Measurements from ENCODE around the gene RIPPLY2. TPM values are rescaled to one million over a fixed set of nuclear protein-coding genes. Genes with fewer than 3 reads are reported as not detected.

RIPPLY2 gene
- total and polyA plus RNA-seq, 4 donors = not detected

DNA sequence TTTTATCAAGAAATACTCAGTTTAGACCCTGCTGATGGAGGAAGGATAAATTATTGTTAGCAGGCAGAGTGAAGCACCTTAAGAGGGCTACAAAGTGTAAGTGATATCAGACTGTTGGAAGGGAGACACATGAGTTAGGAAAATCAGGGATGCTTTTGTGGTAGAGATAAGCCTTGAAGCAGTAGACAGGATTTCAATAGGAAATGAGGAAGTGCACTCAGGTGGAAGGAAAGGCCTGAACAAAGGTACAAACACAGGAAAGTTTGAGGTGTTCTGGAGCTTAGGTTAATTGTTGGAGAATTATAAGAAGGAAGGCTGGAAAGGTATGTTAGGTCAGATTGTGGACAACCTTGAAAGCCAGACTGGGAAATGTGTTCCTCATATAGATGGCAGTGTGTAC is 13.9 kb downstream of the RIPPLY2 start (continued):
- TF ChIP-seq HNF4G (IDR thresholded peaks at IDR 0.05) (no peak), JUND (IDR thresholded peaks at IDR 0.05) (no peak), RXRA (IDR thresholded peaks at IDR 0.05) (no peak), EGR1 (IDR thresholded peaks at IDR 0.05; ENCODE audit: low read depth in 2 of 2) (no peak), HNF4A (conservative IDR thresholded peaks at IDR 0.05) (no peak), YY1 (IDR thresholded peaks at IDR 0.05) (no peak)

DNA sequence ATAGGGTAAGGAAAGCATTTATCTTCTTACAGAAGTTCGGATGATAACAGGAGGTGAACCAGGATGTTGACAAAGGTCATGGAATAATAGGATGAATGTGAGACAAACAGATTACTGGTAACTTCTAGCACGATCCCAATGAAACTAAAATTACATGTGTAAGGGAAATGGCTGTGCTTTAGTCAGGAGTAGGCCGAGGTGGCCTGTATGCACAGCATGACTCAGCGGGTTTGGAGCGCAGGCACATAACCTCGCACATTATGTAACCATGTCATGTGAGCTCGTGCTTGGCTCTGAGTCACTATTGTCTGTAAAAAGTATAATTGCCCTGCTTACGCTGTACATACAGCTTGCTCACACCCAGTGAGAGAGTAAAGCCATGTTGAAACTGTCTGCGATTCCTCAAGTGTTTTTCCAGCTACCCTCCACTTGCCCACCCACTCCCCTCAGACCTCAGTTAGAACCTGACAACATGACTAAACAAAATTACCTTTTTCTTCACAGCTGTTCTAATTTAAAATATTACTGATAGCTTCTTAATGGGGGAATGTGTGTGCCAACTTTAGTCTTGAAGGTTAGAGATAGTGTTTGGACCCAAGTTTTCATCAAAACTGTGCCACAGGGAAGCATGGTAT is 14.5 kb downstream of the RIPPLY2 start:
- no peak overlapping the region for H3K27ac ChIP-seq (ENCODE audit: low read depth in 1 of 2, low read length in 2 of 2)
- no peak overlapping the region for H3K9ac ChIP-seq (ENCODE audit: low read depth in 1 of 2, low read length in 2 of 2)
- DNase-seq (ENCODE audit: low spot score) = no peak
- no peaks in the 10 kb centered on the region for H3K9me3 ChIP-seq (ENCODE audit: control insufficient read depth in 4 of 4, low read length in 3 of 4)
- no peaks in the 10 kb centered on the region for H3K27me3 ChIP-seq (ENCODE audit: control insufficient read depth in 4 of 4, insufficient read depth in 4 of 4, low read length in 3 of 4)
- no peaks in the 10 kb centered on the region for H3K4me1 ChIP-seq (ENCODE audit: control insufficient read depth in 4 of 4, insufficient read depth in 4 of 4, low read length in 3 of 4)
- WGBS = 89% methylated on average over 9 of the region's 9 CpGs
- TF ChIP-seq, protein P1, sequence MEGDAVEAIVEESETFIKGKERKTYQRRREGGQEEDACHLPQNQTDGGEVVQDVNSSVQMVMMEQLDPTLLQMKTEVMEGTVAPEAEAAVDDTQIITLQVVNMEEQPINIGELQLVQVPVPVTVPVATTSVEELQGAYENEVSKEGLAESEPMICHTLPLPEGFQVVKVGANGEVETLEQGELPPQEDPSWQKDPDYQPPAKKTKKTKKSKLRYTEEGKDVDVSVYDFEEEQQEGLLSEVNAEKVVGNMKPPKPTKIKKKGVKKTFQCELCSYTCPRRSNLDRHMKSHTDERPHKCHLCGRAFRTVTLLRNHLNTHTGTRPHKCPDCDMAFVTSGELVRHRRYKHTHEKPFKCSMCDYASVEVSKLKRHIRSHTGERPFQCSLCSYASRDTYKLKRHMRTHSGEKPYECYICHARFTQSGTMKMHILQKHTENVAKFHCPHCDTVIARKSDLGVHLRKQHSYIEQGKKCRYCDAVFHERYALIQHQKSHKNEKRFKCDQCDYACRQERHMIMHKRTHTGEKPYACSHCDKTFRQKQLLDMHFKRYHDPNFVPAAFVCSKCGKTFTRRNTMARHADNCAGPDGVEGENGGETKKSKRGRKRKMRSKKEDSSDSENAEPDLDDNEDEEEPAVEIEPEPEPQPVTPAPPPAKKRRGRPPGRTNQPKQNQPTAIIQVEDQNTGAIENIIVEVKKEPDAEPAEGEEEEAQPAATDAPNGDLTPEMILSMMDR (IDR thresholded peaks at IDR 0.05; ENCODE audit: low read depth, low read length, missing input control) = no peak
- TF ChIP-seq TAF1 (conservative IDR thresholded peaks at IDR 0.05) = no peak
- TF ChIP-seq RXRA (IDR thresholded peaks at IDR 0.05) = no peak
- no peak for TF ChIP-seq REST (IDR thresholded peaks at IDR 0.05)
- TF ChIP-seq HNF4G (IDR thresholded peaks at IDR 0.05) = no peak
- TF ChIP-seq ZBTB33 (IDR thresholded peaks at IDR 0.05) = no peak
- no peak for TF ChIP-seq SP1 (IDR thresholded peaks at IDR 0.05)
- no peak for TF ChIP-seq ATF3 (IDR thresholded peaks at IDR 0.05)
- TF ChIP-seq, protein P2, sequence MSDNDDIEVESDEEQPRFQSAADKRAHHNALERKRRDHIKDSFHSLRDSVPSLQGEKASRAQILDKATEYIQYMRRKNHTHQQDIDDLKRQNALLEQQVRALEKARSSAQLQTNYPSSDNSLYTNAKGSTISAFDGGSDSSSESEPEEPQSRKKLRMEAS (IDR thresholded peaks at IDR 0.05) = no peak
- no peak for TF ChIP-seq HNF4A (conservative IDR thresholded peaks at IDR 0.05)
- no peak for TF ChIP-seq FOXA1 (IDR thresholded peaks at IDR 0.05)
- TF ChIP-seq FOXA2 (IDR thresholded peaks at IDR 0.05) = no peak
- TF ChIP-seq RAD21 (IDR thresholded peaks at IDR 0.05) = no peak
- no peak for TF ChIP-seq YY1 (IDR thresholded peaks at IDR 0.05)
- no peak for TF ChIP-seq EGR1 (IDR thresholded peaks at IDR 0.05; ENCODE audit: low read depth in 2 of 2)
- no peak for TF ChIP-seq NR2F2 (IDR thresholded peaks at IDR 0.05)
- no peak for TF ChIP-seq JUND (IDR thresholded peaks at IDR 0.05)
- no peak for TF ChIP-seq GABPA (IDR thresholded peaks at IDR 0.05 in 1 of 2, conservative IDR thresholded peaks at IDR 0.05 in 1 of 2)
- no peak overlapping the region for H3K4me3 ChIP-seq (ENCODE audit: low read depth in 1 of 3, low read length in 3 of 3)
- peaks cover 0 to 4% (median 0%) of the 10 kb centered on the region in 4 donors for H3K36me3 ChIP-seq (ENCODE audit: control insufficient read depth in 4 of 4, insufficient read depth in 3 of 4, low read depth in 1 of 4, low read length in 3 of 4)

Measured in liver (tissue), 9 donors.